HL-60 (cell line): ENCODE measurements around the gene WDR37.

Source experiments
- DNase-seq, 2 experiments: peaks; one replicate each; pipeline ENCODE4 v3.0.0-alpha.2; 2010 to 2020; ENCODE audit warnings: low read depth in 1 of 2, low spot score in 1 of 2
- H3K27ac ChIP-seq: fragments of 250-450 bp; sonication (Bioruptor Pico); replicated peaks from 2 replicates; pipeline ENCODE4 v1.5.1; 2020; ENCODE audit warnings: mild to moderate bottlenecking, moderate library complexity
- H3K27me3 ChIP-seq: fragments of 250-450 bp; sonication (Bioruptor Pico); 2 replicates; pipeline ENCODE4 v1.5.1; 2021; ENCODE audit warnings: mild to moderate bottlenecking, moderate library complexity; ENCODE audit not compliant: insufficient read depth, poor library complexity, severe bottlenecking
- H3K4me3 ChIP-seq: replicated peaks from 2 replicates; pipeline ENCODE4 v1.5.1; 2011; ENCODE audit warnings: mild to moderate bottlenecking, control low read depth, low read length; ENCODE audit not compliant: insufficient read depth
- GABPA ChIP-seq: IDR thresholded peaks from 2 replicates; pipeline ENCODE4 v1.6.1; 2012; ENCODE audit warnings: low read depth
- POLR2AphosphoS5 ChIP-seq: IDR thresholded peaks from 2 replicates; pipeline ENCODE4 v1.6.1; 2012; ENCODE audit warnings: low read depth
- SPI1 ChIP-seq: IDR thresholded peaks from 2 replicates; pipeline ENCODE4 v1.6.1; 2012; ENCODE audit warnings: low read depth, mild to moderate bottlenecking, borderline replicate concordance
- TF ChIP-seq, protein P1 (sequence below): IDR thresholded peaks from one replicate; pipeline ENCODE4 v1.5.1; 2011; ENCODE audit warnings: low read length, control low read depth, inconsistent platforms; ENCODE audit not compliant: insufficient read depth
- TF ChIP-seq, protein P2 (sequence below): IDR thresholded peaks from 2 replicates; pipeline ENCODE4 v1.6.1; 2012; ENCODE audit warnings: low read depth; ENCODE audit not compliant: insufficient replicate concordance

Gene WDR37

DNA sequence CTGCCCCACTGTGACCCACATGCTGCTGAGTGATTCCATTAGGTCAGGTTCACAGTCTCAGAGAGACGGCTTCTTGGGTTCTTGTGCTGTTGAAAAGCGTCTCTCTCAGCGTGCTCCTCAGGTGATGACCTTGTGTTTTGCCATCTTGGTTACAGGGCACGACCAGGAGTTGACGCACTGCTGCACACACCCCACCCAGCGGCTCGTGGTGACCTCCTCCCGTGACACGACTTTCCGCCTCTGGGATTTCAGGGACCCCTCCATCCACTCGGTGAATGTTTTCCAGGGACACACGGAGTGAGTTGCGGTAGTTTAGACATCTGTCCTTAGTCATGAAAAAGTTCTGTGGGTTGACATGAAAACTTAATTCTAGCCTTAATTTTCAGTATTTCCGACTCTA, 48.8 kb downstream of the WDR37 start:
- H3K27ac ChIP-seq: no peak overlapping the region
- H3K4me3 ChIP-seq: no peak overlapping the region
- DNase-seq: no peak
- H3K27me3 ChIP-seq: no peaks in the 10 kb centered on the region
- TF ChIP-seq POLR2AphosphoS5 (no peak), GABPA (no peak), SPI1 (no peak)
- TF ChIP-seq, protein P1, sequence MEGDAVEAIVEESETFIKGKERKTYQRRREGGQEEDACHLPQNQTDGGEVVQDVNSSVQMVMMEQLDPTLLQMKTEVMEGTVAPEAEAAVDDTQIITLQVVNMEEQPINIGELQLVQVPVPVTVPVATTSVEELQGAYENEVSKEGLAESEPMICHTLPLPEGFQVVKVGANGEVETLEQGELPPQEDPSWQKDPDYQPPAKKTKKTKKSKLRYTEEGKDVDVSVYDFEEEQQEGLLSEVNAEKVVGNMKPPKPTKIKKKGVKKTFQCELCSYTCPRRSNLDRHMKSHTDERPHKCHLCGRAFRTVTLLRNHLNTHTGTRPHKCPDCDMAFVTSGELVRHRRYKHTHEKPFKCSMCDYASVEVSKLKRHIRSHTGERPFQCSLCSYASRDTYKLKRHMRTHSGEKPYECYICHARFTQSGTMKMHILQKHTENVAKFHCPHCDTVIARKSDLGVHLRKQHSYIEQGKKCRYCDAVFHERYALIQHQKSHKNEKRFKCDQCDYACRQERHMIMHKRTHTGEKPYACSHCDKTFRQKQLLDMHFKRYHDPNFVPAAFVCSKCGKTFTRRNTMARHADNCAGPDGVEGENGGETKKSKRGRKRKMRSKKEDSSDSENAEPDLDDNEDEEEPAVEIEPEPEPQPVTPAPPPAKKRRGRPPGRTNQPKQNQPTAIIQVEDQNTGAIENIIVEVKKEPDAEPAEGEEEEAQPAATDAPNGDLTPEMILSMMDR: no peak
- TF ChIP-seq, protein P2, sequence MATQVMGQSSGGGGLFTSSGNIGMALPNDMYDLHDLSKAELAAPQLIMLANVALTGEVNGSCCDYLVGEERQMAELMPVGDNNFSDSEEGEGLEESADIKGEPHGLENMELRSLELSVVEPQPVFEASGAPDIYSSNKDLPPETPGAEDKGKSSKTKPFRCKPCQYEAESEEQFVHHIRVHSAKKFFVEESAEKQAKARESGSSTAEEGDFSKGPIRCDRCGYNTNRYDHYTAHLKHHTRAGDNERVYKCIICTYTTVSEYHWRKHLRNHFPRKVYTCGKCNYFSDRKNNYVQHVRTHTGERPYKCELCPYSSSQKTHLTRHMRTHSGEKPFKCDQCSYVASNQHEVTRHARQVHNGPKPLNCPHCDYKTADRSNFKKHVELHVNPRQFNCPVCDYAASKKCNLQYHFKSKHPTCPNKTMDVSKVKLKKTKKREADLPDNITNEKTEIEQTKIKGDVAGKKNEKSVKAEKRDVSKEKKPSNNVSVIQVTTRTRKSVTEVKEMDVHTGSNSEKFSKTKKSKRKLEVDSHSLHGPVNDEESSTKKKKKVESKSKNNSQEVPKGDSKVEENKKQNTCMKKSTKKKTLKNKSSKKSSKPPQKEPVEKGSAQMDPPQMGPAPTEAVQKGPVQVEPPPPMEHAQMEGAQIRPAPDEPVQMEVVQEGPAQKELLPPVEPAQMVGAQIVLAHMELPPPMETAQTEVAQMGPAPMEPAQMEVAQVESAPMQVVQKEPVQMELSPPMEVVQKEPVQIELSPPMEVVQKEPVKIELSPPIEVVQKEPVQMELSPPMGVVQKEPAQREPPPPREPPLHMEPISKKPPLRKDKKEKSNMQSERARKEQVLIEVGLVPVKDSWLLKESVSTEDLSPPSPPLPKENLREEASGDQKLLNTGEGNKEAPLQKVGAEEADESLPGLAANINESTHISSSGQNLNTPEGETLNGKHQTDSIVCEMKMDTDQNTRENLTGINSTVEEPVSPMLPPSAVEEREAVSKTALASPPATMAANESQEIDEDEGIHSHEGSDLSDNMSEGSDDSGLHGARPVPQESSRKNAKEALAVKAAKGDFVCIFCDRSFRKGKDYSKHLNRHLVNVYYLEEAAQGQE: no peak

DNA sequence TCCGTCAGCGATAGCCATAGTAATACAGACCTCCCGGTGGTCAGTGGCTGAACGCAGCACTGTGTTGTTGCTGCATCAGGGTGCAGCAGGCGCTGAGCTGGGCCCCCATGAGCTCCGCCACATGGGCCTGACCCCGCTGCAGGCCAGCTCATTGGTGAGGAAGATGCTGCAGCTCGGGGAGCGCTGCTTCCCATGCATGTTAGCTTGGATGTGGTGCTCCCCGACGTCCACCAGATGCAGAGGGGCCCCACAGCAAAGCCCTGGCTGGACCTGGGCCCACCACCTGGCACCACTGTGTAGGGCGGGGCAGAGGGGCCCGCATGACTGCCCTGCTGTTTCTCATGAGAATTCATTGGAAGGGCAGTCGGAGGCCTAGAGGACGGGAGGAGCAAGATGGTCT, 50.8 kb downstream of the WDR37 start:
- no peak for TF ChIP-seq SPI1
- no peak for TF ChIP-seq GABPA
- TF ChIP-seq, protein P1: no peak
- no peak for TF ChIP-seq POLR2AphosphoS5
- TF ChIP-seq, protein P2: no peak
- DNase-seq: no peak

DNA sequence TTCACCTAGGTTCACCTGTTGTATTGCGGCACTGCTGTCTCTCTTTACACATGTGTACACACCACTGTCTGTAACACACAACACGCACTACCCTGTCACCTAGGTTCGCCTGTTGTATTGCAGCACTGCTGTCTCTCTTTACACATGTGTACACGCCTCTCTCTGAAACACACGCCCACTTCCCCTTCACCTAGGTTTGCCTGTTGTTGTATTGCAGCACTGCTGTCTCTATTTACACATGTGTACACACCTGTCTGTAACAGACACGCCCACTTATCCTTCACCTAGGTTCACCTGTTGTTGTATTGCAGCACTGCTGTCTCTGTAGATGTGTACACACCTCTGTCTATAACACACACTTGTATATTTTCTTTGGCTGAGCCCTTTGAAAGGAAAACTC, 51.5 kb downstream of the WDR37 start:
- Histone ChIP-seq H3K27me3 (no peaks in the 10 kb centered on the region), H3K4me3 (no peak overlapping the region), H3K27ac (no peak overlapping the region)
- DNase-seq: no peak
- TF ChIP-seq, protein P1: no peak
- TF ChIP-seq GABPA (no peak), POLR2AphosphoS5 (no peak), SPI1 (no peak)
- TF ChIP-seq, protein P2: no peak

More for the DNA sequence above, 50.8 kb downstream of the WDR37 start:
- Histone ChIP-seq H3K27ac (no peak overlapping the region), H3K4me3 (no peak overlapping the region), H3K27me3 (no peaks in the 10 kb centered on the region)
